Urinary bladder (tissue), 4 donors: ENCODE data around the gene CYP11A1. TPM values are rescaled to one million over a fixed set of nuclear protein-coding genes. Genes with fewer than 3 reads are reported as not detected.

Experiments used
- DNase-seq: peaks from one replicate; pipeline ENCODE4 v3.0.0-alpha.2; 2015; ENCODE audit errors: extremely low spot score
- H3K27ac ChIP-seq: one replicate; pipeline ENCODE4 v1.5.1; 2013; ENCODE audit warnings: low read depth, mild to moderate bottlenecking, moderate library complexity
- H3K36me3 ChIP-seq: one replicate; pipeline ENCODE4 v1.6.1; 2013; ENCODE audit warnings: mild to moderate bottlenecking, moderate library complexity; ENCODE audit not compliant: insufficient read depth
- H3K4me1 ChIP-seq: one replicate; pipeline ENCODE4 v1.6.1; 2013; ENCODE audit warnings: mild to moderate bottlenecking, moderate library complexity; ENCODE audit not compliant: insufficient read depth
- H3K4me3 ChIP-seq: one replicate; pipeline ENCODE4 v1.5.1; 2013; ENCODE audit warnings: low read depth, low read length
- WGBS: extraction: QIAGEN DNeasy Blood & Tissue Kit; methylation state at CpG from one replicate; pipeline ENCODE4 v1.1.7; 2013; 5-methylcytosine and 5-hydroxymethylcytosine counted together
- polyA plus RNA-seq: library from polyadenylated mRNA; stranded (reverse); fragments of 200-250 nt; gene quantifications from one replicate; pipeline ENCODE4 v1.2.3, GENCODE V29; 2013
- total RNA-seq: library from RNA; depleted of rRNA; stranded (reverse); fragments of >200 nt; gene quantifications from one replicate; pipeline ENCODE4 v1.2.3, GENCODE V29; 2014
- donor health status: healthy with polysubstance abuse.
- donor health status: healthy.

Gene CYP11A1
- 0.21 TPM for total RNA-seq
- polyA plus RNA-seq: 0.38 TPM

- Histone ChIP-seq H3K4me1 (no peaks in the 10 kb centered on the region), H3K36me3 (no peaks in the 10 kb centered on the region), H3K4me3 (no peak within 1 kb of the TSS), H3K27ac (no peak within 1 kb of the TSS)
- DNase-seq: no peak
- WGBS: 85% methylated on average over 12 of the region's 12 CpGs
Observed at GRCh38 chr15:74367296-74367854, at the start of gene CYP11A1. Gene CYP11A1, minus strand, starts transcription at chr15:74367646. Its CDS starts 61 bp downstream, at chr15:74367585.

GRCh38 chr15:74417225-74417624 lies 49.8 kb upstream of the CYP11A1 start:
- Histone ChIP-seq H3K36me3 (no peaks in the 10 kb centered on the region), H3K27ac (no peak overlapping the region), H3K4me3 (no peak overlapping the region), H3K4me1 (no peaks in the 10 kb centered on the region)
- DNase-seq: no peak
- WGBS: 82% methylated on average over 13 of the region's 13 CpGs

GRCh38 chr15:74415966-74416916 lies 48.8 kb upstream of the CYP11A1 start:
- Histone ChIP-seq H3K4me1 (no peaks in the 10 kb centered on the region), H3K36me3 (no peaks in the 10 kb centered on the region), H3K4me3 (no peak overlapping the region), H3K27ac (no peak overlapping the region)
- WGBS: 73% methylated on average over 19 of the region's 19 CpGs
- DNase-seq: no peak

GRCh38 chr15:74414603-74415338 lies 47.3 kb upstream of the CYP11A1 start:
- no peak for DNase-seq
- Histone ChIP-seq H3K27ac (no peak overlapping the region), H3K4me3 (no peak overlapping the region), H3K4me1 (no peaks in the 10 kb centered on the region), H3K36me3 (no peaks in the 10 kb centered on the region)
- 96% methylated on average over 12 of the region's 12 CpGs for WGBS

- no peak overlapping the region for H3K27ac ChIP-seq
- no peak overlapping the region for H3K4me3 ChIP-seq
- DNase-seq: no peak
- 88% methylated on average over 5 of the region's 5 CpGs for WGBS
- no peaks in the 10 kb centered on the region for H3K36me3 ChIP-seq
- H3K4me1 ChIP-seq: no peaks in the 10 kb centered on the region
Observed at GRCh38 chr15:74414081-74414580, 46.7 kb upstream of the CYP11A1 start.

GRCh38 chr15:74413350-74414080 lies 46.1 kb upstream of the CYP11A1 start:
- Histone ChIP-seq H3K27ac (no peak overlapping the region), H3K4me3 (no peak overlapping the region), H3K36me3 (no peaks in the 10 kb centered on the region), H3K4me1 (no peaks in the 10 kb centered on the region)
- no peak for DNase-seq
- WGBS: 87% methylated on average over 9 of the region's 9 CpGs

- DNase-seq: no peak
- H3K27ac ChIP-seq: no peak overlapping the region
- whole genome bisulfite sequencing: 75% methylated on average over 6 of the region's 6 CpGs
- H3K36me3 ChIP-seq: no peaks in the 10 kb centered on the region
- no peaks in the 10 kb centered on the region for H3K4me1 ChIP-seq
- no peak overlapping the region for H3K4me3 ChIP-seq
Observed at GRCh38 chr15:74412159-74412558, 44.7 kb upstream of the CYP11A1 start.

- no peaks in the 10 kb centered on the region for H3K4me1 ChIP-seq
- H3K27ac ChIP-seq: no peak overlapping the region
- H3K4me3 ChIP-seq: no peak overlapping the region
- DNase-seq: no peak
- WGBS: 91% methylated on average over 12 of the region's 12 CpGs
- no peaks in the 10 kb centered on the region for H3K36me3 ChIP-seq
Observed at GRCh38 chr15:74411686-74412085, 44.2 kb upstream of the CYP11A1 start.

GRCh38 chr15:74410502-74410901 lies 43.1 kb upstream of the CYP11A1 start:
- Histone ChIP-seq H3K4me1 (no peaks in the 10 kb centered on the region), H3K27ac (no peak overlapping the region), H3K4me3 (no peak overlapping the region), H3K36me3 (no peaks in the 10 kb centered on the region)
- 96% methylated on average over 18 of the region's 18 CpGs for WGBS
- DNase-seq: no peak

GRCh38 chr15:74409225-74409624 lies 41.8 kb upstream of the CYP11A1 start:
- WGBS: 74% methylated on average over 7 of the region's 7 CpGs
- Histone ChIP-seq H3K4me1 (no peaks in the 10 kb centered on the region), H3K4me3 (no peak overlapping the region), H3K36me3 (no peaks in the 10 kb centered on the region), H3K27ac (no peak overlapping the region)
- DNase-seq: no peak

GRCh38 chr15:74408815-74409214 lies 41.4 kb upstream of the CYP11A1 start:
- DNase-seq: no peak
- no peaks in the 10 kb centered on the region for H3K4me1 ChIP-seq
- no peak overlapping the region for H3K27ac ChIP-seq
- H3K36me3 ChIP-seq: no peaks in the 10 kb centered on the region
- H3K4me3 ChIP-seq: no peak overlapping the region
- WGBS: 78% methylated on average over 7 of the region's 7 CpGs

- DNase-seq: no peak
- H3K27ac ChIP-seq: no peak overlapping the region
- H3K4me1 ChIP-seq: no peaks in the 10 kb centered on the region
- no peaks in the 10 kb centered on the region for H3K36me3 ChIP-seq
- no peak overlapping the region for H3K4me3 ChIP-seq
- WGBS: 94% methylated on average over 2 of the region's 2 CpGs
Observed at GRCh38 chr15:74408385-74408784, 40.9 kb upstream of the CYP11A1 start.
